Measurements from ENCODE around the gene RAD51D. TPM values are rescaled to one million over a fixed set of nuclear protein-coding genes. Genes with fewer than 3 reads are reported as not detected.
A peak's percentile ranks its signal among the peaks of the same experiment; 100 is the strongest.
"Not testable (repeated sequence)": the region's sequence is repeated elsewhere in the genome, so short reads cannot be mapped to it uniquely, and the experiment has no call there.

The RAD51D gene
- total RNA-seq, 1 donor from 2014 or later, result 3.7 TPM

DNA sequence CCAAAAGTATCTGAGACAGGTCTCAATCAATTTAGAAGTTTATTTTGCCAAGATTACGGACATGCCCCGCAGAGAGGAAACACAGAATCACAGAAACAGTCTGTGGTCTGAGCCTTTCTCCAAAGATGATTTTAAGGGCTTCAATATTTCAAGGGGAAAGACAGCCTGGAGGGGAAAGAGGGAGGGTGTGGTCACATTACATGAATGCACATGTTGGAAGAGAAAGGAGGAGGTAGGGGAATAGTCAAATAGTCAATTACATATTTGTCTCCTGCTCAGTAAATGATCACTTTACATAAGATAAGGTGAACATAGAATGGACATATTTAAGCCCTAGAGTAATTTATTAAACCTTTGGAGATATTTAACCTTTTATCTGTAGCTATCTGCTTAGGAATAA lies 40.3 kb upstream of the RAD51D start:
- Histone ChIP-seq H3K9me3 (ENCODE audit: control insufficient read depth in 3 of 3, low read length in 3 of 3) (no peaks in the 10 kb centered on the region), H3K4me3 (ENCODE audit: low read length in 3 of 3) (no peak overlapping the region), H3K27me3 (ENCODE audit: control insufficient read depth in 3 of 3, insufficient read depth in 3 of 3, low read length in 3 of 3) (no peaks in the 10 kb centered on the region), H3K36me3 (ENCODE audit: control insufficient read depth in 3 of 3, insufficient read depth in 3 of 3, low read length in 3 of 3) (peaks cover 47 to 73% (median 68%) of the 10 kb centered on the region in 3 donors), H3K4me1 (ENCODE audit: control insufficient read depth in 3 of 3, insufficient read depth in 3 of 3, low read length in 3 of 3) (no peaks in the 10 kb centered on the region), H3K27ac (ENCODE audit: low read depth, low read length) (no peak overlapping the region), H3K9ac (ENCODE audit: low read depth in 1 of 3, low read length in 3 of 3) (no peak overlapping the region)

DNA sequence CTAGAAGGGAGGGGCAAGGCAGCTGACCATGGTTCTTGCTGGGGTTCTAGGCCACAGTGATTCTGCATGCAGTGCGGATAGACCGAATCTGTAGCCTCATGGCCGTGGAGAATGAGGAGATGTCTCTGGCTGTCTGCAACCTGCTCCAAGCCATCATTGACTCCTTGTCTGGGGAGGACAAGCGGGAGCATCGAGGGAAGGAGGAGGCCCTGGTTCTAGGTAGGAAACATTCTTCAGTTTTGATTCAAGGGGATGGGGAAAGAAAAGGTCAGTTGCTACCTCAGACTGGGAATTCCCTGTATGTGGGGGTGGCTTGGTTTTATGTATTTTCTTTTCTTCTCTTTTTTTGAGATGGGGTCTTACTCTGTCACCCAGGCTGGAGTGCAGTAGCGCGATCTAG lies 35.6 kb upstream of the RAD51D start:
- Histone ChIP-seq H3K27me3 (ENCODE audit: control insufficient read depth in 3 of 3, insufficient read depth in 3 of 3, low read length in 3 of 3) (no peaks in the 10 kb centered on the region), H3K27ac (ENCODE audit: low read depth, low read length) (no peak overlapping the region), H3K4me1 (ENCODE audit: control insufficient read depth in 3 of 3, insufficient read depth in 3 of 3, low read length in 3 of 3) (peaks cover 1 to 2% (median 2%) of the 10 kb centered on the region in 3 donors), H3K9me3 (ENCODE audit: control insufficient read depth in 3 of 3, low read length in 3 of 3) (no peaks in the 10 kb centered on the region), H3K9ac (ENCODE audit: low read depth in 1 of 3, low read length in 3 of 3) (no peak overlapping the region), H3K4me3 (ENCODE audit: low read length in 3 of 3) (no peak overlapping the region), H3K36me3 (ENCODE audit: control insufficient read depth in 3 of 3, insufficient read depth in 3 of 3, low read length in 3 of 3) (peaks cover 55 to 65% (median 56%) of the 10 kb centered on the region in 3 donors)

DNA sequence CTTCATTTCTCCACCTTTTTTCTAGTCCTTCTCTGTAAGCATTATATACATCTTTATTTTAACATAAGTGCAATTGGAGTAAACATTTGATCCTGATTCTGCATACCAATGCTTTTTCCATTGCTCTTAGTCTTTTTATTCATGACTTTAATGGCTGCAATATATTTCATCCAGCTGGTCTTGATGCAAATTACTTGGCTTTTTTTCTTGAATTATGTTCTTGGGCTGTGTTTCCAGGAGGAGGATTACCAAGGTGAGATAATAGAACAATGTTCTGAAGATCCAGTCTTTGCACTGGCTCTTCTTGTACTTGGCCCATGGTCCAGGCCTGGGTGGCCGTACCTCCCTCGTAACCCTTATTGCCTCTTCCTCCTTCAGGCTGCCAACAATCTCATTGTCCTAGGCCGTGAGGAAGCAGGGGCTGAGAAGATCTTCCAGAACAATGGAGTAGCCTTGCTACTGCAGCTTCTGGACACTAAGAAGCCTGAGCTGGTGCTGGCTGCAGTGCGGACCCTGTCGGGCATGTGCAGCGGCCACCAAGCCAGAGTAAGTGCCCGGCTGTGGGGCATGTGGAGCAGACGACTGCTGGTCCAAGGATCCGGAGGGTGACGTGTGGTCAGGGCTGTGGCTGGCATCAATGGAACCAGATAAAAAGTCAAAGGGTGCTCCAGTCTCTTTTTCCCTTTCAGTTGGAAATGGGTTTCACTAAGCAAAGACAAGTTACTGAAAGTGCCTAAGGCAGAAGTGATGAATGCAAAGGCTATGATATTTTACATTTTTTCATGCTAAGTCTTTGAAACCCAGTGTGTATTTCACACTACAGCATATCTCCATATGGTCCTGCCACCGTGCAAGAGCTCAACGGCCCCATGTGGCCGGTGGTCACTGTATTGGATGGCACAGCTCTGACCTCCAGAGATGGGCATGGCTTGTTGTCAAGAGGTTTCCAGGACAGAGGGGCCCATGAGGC lies 34.8 kb upstream of the RAD51D start:
- Histone ChIP-seq H3K27me3 (ENCODE audit: control insufficient read depth in 3 of 3, insufficient read depth in 3 of 3, low read length in 3 of 3) (no peaks in the 10 kb centered on the region), H3K4me1 (ENCODE audit: control insufficient read depth in 3 of 3, insufficient read depth in 3 of 3, low read length in 3 of 3) (peaks cover 9% of the 10 kb centered on the region in 3 donors), H3K27ac (ENCODE audit: low read depth, low read length) (no peak overlapping the region), H3K9ac (ENCODE audit: low read depth in 1 of 3, low read length in 3 of 3) (no peak overlapping the region), H3K36me3 (ENCODE audit: control insufficient read depth in 3 of 3, insufficient read depth in 3 of 3, low read length in 3 of 3) (peaks cover 54 to 64% (median 54%) of the 10 kb centered on the region in 3 donors), H3K4me3 (ENCODE audit: low read length in 3 of 3) (no peak overlapping the region), H3K9me3 (ENCODE audit: control insufficient read depth in 3 of 3, low read length in 3 of 3) (no peaks in the 10 kb centered on the region)

GRCh38 chr17:35152421-35153140 lies 32.9 kb upstream of the RAD51D start:
- Histone ChIP-seq H3K27me3 (ENCODE audit: control insufficient read depth in 3 of 3, insufficient read depth in 3 of 3, low read length in 3 of 3) (no peaks in the 10 kb centered on the region), H3K4me1 (ENCODE audit: control insufficient read depth in 3 of 3, insufficient read depth in 3 of 3, low read length in 3 of 3) (peaks cover 21 to 28% (median 23%) of the 10 kb centered on the region in 3 donors), H3K9ac (ENCODE audit: low read depth in 1 of 3, low read length in 3 of 3) (no peak overlapping the region), H3K4me3 (ENCODE audit: low read length in 3 of 3) (no peak overlapping the region), H3K9me3 (ENCODE audit: control insufficient read depth in 3 of 3, low read length in 3 of 3) (no peaks in the 10 kb centered on the region), H3K36me3 (ENCODE audit: control insufficient read depth in 3 of 3, insufficient read depth in 3 of 3, low read length in 3 of 3) (peaks cover 37 to 50% (median 43%) of the 10 kb centered on the region in 3 donors), H3K27ac (ENCODE audit: low read depth, low read length) (no peak overlapping the region)

DNA sequence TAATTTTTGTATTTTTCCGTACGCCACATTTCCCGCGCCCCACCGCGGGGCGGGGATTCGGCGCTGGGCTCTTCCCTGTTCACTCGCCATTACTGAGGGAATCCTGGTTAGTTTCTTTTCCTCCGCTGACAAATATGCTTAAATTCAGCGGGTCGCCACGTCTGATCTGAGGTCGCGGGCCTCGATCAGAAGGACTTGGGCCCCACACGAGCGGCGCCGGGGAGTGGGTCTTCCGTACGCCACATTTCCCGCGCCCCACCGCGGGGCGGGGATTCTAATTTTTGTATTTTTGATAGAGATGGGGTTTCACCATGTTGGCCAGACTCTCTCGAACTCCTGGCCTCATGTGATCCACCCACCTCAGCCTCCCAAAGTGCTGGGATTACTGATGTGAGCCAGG lies 31.4 kb upstream of the RAD51D start:
- H3K36me3 ChIP-seq (ENCODE audit: control insufficient read depth in 3 of 3, insufficient read depth in 3 of 3, low read length in 3 of 3), result peaks cover 33 to 48% (median 42%) of the 10 kb centered on the region in 3 donors
- H3K4me3 ChIP-seq (ENCODE audit: low read length in 3 of 3); H3K9ac ChIP-seq (ENCODE audit: low read depth in 1 of 3, low read length in 3 of 3); H3K27me3 ChIP-seq (ENCODE audit: control insufficient read depth in 3 of 3, insufficient read depth in 3 of 3, low read length in 3 of 3); H3K27ac ChIP-seq (ENCODE audit: low read depth, low read length); H3K9me3 ChIP-seq (ENCODE audit: control insufficient read depth in 3 of 3, low read length in 3 of 3): not testable (repeated sequence)
- peaks cover 29 to 38% (median 33%) of the 10 kb centered on the region in 3 donors for H3K4me1 ChIP-seq (ENCODE audit: control insufficient read depth in 3 of 3, insufficient read depth in 3 of 3, low read length in 3 of 3)

DNA sequence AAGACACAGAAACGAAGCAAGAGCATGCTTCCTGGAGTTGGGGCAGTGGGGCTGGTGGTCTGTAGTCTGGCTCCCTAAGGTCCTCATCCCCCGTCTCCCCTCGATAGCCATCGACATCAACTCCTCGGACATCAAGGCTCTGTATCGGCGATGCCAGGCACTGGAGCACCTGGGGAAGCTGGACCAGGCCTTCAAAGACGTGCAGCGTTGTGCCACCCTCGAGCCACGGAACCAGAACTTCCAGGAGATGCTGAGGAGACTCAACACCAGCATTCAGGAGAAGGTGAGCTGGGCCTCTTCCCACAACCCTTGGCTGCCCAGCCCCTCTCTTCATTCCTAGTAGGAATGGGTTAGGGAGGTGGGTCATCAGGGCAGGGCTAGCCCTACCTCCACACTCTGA lies 30.3 kb upstream of the RAD51D start:
- Histone ChIP-seq H3K27me3 (ENCODE audit: control insufficient read depth in 3 of 3, insufficient read depth in 3 of 3, low read length in 3 of 3) (no peaks in the 10 kb centered on the region), H3K36me3 (ENCODE audit: control insufficient read depth in 3 of 3, insufficient read depth in 3 of 3, low read length in 3 of 3) (peaks cover 27 to 37% (median 34%) of the 10 kb centered on the region in 3 donors), H3K9ac (ENCODE audit: low read depth in 1 of 3, low read length in 3 of 3) (peak overlapping the region in 2 of 3 donors; percentile 16 to 57), H3K4me1 (ENCODE audit: control insufficient read depth in 3 of 3, insufficient read depth in 3 of 3, low read length in 3 of 3) (peaks cover 29 to 40% (median 34%) of the 10 kb centered on the region in 3 donors), H3K27ac (ENCODE audit: low read depth, low read length) (no peak overlapping the region), H3K9me3 (ENCODE audit: control insufficient read depth in 3 of 3, low read length in 3 of 3) (no peaks in the 10 kb centered on the region), H3K4me3 (ENCODE audit: low read length in 3 of 3) (peak overlapping the region; percentile 24 to 81 (median 51))

- peak overlapping the region; percentile 76 to 83 (median 81) for H3K4me3 ChIP-seq (ENCODE audit: low read length in 3 of 3)
- no peaks in the 10 kb centered on the region for H3K9me3 ChIP-seq (ENCODE audit: control insufficient read depth in 3 of 3, low read length in 3 of 3)
- peaks cover 16 to 25% (median 24%) of the 10 kb centered on the region in 3 donors for H3K36me3 ChIP-seq (ENCODE audit: control insufficient read depth in 3 of 3, insufficient read depth in 3 of 3, low read length in 3 of 3)
- peaks cover 29 to 40% (median 34%) of the 10 kb centered on the region in 3 donors for H3K4me1 ChIP-seq (ENCODE audit: control insufficient read depth in 3 of 3, insufficient read depth in 3 of 3, low read length in 3 of 3)
- H3K9ac ChIP-seq (ENCODE audit: low read depth in 1 of 3, low read length in 3 of 3), result peak overlapping the region; percentile 91 to 94 (median 93)
- peak overlapping the region; percentile 95 for H3K27ac ChIP-seq (ENCODE audit: low read depth, low read length)
- no peaks in the 10 kb centered on the region for H3K27me3 ChIP-seq (ENCODE audit: control insufficient read depth in 3 of 3, insufficient read depth in 3 of 3, low read length in 3 of 3)
Measured at GRCh38 chr17:35148144-35148543, 28.5 kb upstream of the RAD51D start.

DNA sequence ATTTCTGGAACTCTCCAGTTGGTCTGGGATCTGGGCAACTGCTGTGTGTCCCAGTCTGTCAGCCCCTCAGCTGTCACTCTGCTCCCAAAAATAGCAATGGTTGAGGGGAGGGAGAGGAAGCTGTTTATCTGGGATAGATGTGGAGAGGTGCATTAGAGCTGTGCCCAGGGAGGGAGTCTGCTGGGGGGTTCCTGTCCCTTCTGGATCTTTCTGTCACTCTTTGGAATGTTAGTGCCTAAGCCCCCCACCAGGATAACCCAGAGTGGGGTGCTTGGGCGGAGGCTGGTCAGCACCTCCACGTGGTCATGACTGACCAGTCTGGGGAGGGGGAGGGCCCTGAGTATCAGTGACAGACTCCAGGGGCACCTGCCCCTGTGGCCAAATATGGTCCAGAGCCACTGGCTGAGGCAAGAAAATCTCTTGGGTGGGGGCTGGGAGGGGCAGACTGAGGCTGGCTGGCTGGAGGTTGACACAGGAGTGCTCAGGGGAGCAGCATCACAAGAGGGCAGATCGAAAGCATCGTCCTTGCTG lies 27.8 kb upstream of the RAD51D start, which contains the start of gene UNC45B:
Gene UNC45B, plus strand, starts transcription at position 443 of the 531 bp plus-strand sequence. CDS start 447 bp downstream, outside the sequence.
- H3K4me3 ChIP-seq (ENCODE audit: low read length in 3 of 3), result peak within 1 kb of the TSS; percentile 76 to 83 (median 81)
- H3K9me3 ChIP-seq (ENCODE audit: control insufficient read depth in 3 of 3, low read length in 3 of 3), result no peaks in the 10 kb centered on the region
- peak within 1 kb of the TSS; percentile 91 to 94 (median 93) for H3K9ac ChIP-seq (ENCODE audit: low read depth in 1 of 3, low read length in 3 of 3)
- H3K4me1 ChIP-seq (ENCODE audit: control insufficient read depth in 3 of 3, insufficient read depth in 3 of 3, low read length in 3 of 3), result peaks cover 29 to 41% (median 34%) of the 10 kb centered on the region in 3 donors
- H3K27me3 ChIP-seq (ENCODE audit: control insufficient read depth in 3 of 3, insufficient read depth in 3 of 3, low read length in 3 of 3), result no peaks in the 10 kb centered on the region
- H3K27ac ChIP-seq (ENCODE audit: low read depth, low read length), result peak within 1 kb of the TSS; percentile 95
- H3K36me3 ChIP-seq (ENCODE audit: control insufficient read depth in 3 of 3, insufficient read depth in 3 of 3, low read length in 3 of 3), result peaks cover 10 to 19% (median 17%) of the 10 kb centered on the region in 3 donors

- Histone ChIP-seq H3K4me1 (ENCODE audit: control insufficient read depth in 3 of 3, insufficient read depth in 3 of 3, low read length in 3 of 3) (peaks cover 34 to 49% (median 40%) of the 10 kb centered on the region in 3 donors), H3K27ac (ENCODE audit: low read depth, low read length) (peak overlapping the region; percentile 95), H3K27me3 (ENCODE audit: control insufficient read depth in 3 of 3, insufficient read depth in 3 of 3, low read length in 3 of 3) (no peaks in the 10 kb centered on the region), H3K36me3 (ENCODE audit: control insufficient read depth in 3 of 3, insufficient read depth in 3 of 3, low read length in 3 of 3) (peaks cover 5 to 11% (median 8%) of the 10 kb centered on the region in 3 donors), H3K9me3 (ENCODE audit: control insufficient read depth in 3 of 3, low read length in 3 of 3) (no peaks in the 10 kb centered on the region), H3K4me3 (ENCODE audit: low read length in 3 of 3) (peak overlapping the region in 1 of 3 donors; percentile 81), H3K9ac (ENCODE audit: low read depth in 1 of 3, low read length in 3 of 3) (peak overlapping the region; percentile 75 to 94 (median 93))
Measured at GRCh38 chr17:35146214-35146833, 26.7 kb upstream of the RAD51D start.

Measured in skeletal muscle tissue (tissue), 4 donors.